Progenitor cell of endocrine pancreas (in vitro differentiated cells): ENCODE data around the gene ELAVL2. TPM values are rescaled to one million over a fixed set of nuclear protein-coding genes. Genes with fewer than 3 reads are reported as not detected.

Source experiments
- DNase-seq: peaks from one replicate; pipeline ENCODE4 v3.0.0; 2021; ENCODE audit warnings: low spot score; ENCODE audit not compliant: unreplicated experiment
- H3K27ac Mint-ChIP-seq: 2 replicates; pipeline ENCODE4 v1.8.0; 2021; ENCODE audit warnings: mild to moderate bottlenecking, moderate library complexity, mixed read lengths
- H3K27me3 Mint-ChIP-seq: 2 replicates; pipeline ENCODE4 v1.8.0; 2021; ENCODE audit warnings: mixed read lengths
- H3K36me3 Mint-ChIP-seq: 2 replicates; pipeline ENCODE4 v1.8.0; 2022; ENCODE audit warnings: mixed read lengths; ENCODE audit not compliant: insufficient read depth
- H3K4me1 Mint-ChIP-seq: 2 replicates; pipeline ENCODE4 v1.8.0; 2021; ENCODE audit warnings: low read depth, mixed read lengths
- H3K4me3 Mint-ChIP-seq: 2 replicates; pipeline ENCODE4 v1.8.0; 2021; ENCODE audit warnings: low read depth, mild to moderate bottlenecking, moderate library complexity, mixed read lengths
- H3K9me3 Mint-ChIP-seq: 2 replicates; pipeline ENCODE4 v1.8.0; 2021; ENCODE audit warnings: low read depth, mixed read lengths
- total RNA-seq: library from RNA; stranded (reverse); gene quantifications from 2 replicates; pipeline ENCODE4 v1.2.1, GENCODE V29; 2021
- TF ChIP-seq, protein P1 (sequence below): fragments of 200-600 bp; sonication (generic); IDR thresholded peaks from one replicate; pipeline ENCODE4 v1.5.0; 2021; ENCODE audit warnings: antibody characterized with exemption, mild to moderate bottlenecking; ENCODE audit not compliant: unreplicated experiment

ELAVL2 gene
- total RNA-seq, 1 donor from 2014 or later: 1.7 TPM

GRCh38 chr9:23790351-23791260 lies 35.4 kb downstream of the ELAVL2 start:
- TF ChIP-seq, protein P1, sequence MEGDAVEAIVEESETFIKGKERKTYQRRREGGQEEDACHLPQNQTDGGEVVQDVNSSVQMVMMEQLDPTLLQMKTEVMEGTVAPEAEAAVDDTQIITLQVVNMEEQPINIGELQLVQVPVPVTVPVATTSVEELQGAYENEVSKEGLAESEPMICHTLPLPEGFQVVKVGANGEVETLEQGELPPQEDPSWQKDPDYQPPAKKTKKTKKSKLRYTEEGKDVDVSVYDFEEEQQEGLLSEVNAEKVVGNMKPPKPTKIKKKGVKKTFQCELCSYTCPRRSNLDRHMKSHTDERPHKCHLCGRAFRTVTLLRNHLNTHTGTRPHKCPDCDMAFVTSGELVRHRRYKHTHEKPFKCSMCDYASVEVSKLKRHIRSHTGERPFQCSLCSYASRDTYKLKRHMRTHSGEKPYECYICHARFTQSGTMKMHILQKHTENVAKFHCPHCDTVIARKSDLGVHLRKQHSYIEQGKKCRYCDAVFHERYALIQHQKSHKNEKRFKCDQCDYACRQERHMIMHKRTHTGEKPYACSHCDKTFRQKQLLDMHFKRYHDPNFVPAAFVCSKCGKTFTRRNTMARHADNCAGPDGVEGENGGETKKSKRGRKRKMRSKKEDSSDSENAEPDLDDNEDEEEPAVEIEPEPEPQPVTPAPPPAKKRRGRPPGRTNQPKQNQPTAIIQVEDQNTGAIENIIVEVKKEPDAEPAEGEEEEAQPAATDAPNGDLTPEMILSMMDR: no peak
- H3K27ac Mint-ChIP-seq: no peak overlapping the region
- DNase-seq: no peak
- no peaks in the 10 kb centered on the region for H3K36me3 Mint-ChIP-seq
- H3K4me1 Mint-ChIP-seq: no peaks in the 10 kb centered on the region
- no peak overlapping the region for H3K4me3 Mint-ChIP-seq
- H3K9me3 Mint-ChIP-seq: no peaks in the 10 kb centered on the region
- no peaks in the 10 kb centered on the region for H3K27me3 Mint-ChIP-seq

DNA sequence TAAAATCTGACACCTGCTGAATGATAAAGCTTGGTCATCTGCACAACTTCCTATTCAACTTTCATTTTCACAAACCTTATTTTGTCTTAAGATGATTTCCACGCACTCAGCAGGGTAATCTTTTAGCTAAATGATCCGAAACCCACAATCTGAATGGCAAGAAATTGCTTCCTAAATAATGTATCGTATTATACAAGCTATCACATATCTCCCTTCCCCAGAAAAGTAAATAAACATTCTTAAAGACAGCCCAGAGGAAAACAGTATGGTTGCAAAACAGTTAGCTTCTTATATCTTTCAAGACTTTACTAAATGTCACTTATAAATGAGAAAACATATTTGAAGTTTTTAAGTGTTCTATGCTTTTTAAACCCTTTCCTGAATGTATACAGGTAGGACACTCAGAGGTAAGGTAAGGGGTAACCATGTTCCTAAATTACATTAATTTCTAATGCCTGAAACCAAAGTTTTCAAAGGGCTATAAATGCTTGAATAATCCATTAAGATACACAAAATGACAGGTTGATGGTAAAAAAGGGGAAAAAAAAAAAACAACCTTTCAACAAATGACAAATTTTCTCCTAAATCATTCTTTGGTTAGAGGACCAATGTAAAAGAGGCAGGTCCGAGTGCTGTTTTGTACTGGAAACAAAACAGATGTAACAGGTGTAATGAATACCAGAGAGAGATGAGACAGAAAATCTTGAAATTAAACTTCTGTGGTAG lies 36.3 kb downstream of the ELAVL2 start:
- TF ChIP-seq, protein P1: no peak
- Mint-ChIP-seq H3K36me3 (no peaks in the 10 kb centered on the region), H3K4me1 (no peaks in the 10 kb centered on the region), H3K27me3 (no peaks in the 10 kb centered on the region), H3K27ac (no peak overlapping the region), H3K4me3 (no peak overlapping the region), H3K9me3 (no peaks in the 10 kb centered on the region)
- no peak for DNase-seq

GRCh38 chr9:23784962-23785361 lies 41.1 kb downstream of the ELAVL2 start:
- Mint-ChIP-seq H3K9me3 (no peaks in the 10 kb centered on the region), H3K27me3 (no peaks in the 10 kb centered on the region), H3K4me3 (no peak overlapping the region), H3K27ac (no peak overlapping the region), H3K36me3 (no peaks in the 10 kb centered on the region), H3K4me1 (no peaks in the 10 kb centered on the region)
- no peak for DNase-seq
- TF ChIP-seq, protein P1: no peak

DNA sequence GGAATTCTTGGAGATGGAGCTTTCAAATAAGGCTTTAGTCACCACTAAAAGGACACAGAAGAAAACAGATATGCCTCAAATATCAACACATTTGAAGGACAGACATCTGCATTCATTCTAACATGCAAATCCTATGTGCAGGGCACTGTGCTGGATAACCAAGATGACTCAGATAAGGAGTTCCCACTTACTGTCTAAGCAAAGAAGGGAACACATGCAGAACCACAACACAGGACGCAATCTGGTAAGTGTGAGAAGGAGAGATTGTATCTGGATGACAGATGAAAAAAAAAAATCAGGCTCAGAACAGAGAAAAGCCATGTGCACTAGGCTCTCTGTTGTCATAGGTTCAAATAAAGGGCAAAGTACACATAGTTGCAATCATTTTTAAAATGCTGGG lies 42.5 kb downstream of the ELAVL2 start:
- no peak overlapping the region for H3K27ac Mint-ChIP-seq
- H3K4me1 Mint-ChIP-seq: peaks cover 2% of the 10 kb centered on the region
- no peak overlapping the region for H3K4me3 Mint-ChIP-seq
- DNase-seq: no peak
- H3K27me3 Mint-ChIP-seq: no peaks in the 10 kb centered on the region
- no peaks in the 10 kb centered on the region for H3K36me3 Mint-ChIP-seq
- TF ChIP-seq, protein P1: no peak
- no peaks in the 10 kb centered on the region for H3K9me3 Mint-ChIP-seq

- DNase-seq: no peak
- H3K27ac Mint-ChIP-seq: no peak overlapping the region
Observed at GRCh38 chr9:23779220-23779619, 46.8 kb downstream of the ELAVL2 start.

More at GRCh38 chr9:23779220-23779619, 46.8 kb downstream of the ELAVL2 start:
- no peaks in the 10 kb centered on the region for H3K36me3 Mint-ChIP-seq
- H3K9me3 Mint-ChIP-seq: no peaks in the 10 kb centered on the region
- H3K27me3 Mint-ChIP-seq: no peaks in the 10 kb centered on the region
- no peak overlapping the region for H3K4me3 Mint-ChIP-seq
- peaks cover 2% of the 10 kb centered on the region for H3K4me1 Mint-ChIP-seq
- TF ChIP-seq, protein P1: no peak
